G401 (cell line): ENCODE measurements around the gene CHST8. TPM values are rescaled to one million over a fixed set of nuclear protein-coding genes. Genes with fewer than 3 reads are reported as not detected.

Source experiments
- DNase-seq: peaks from one replicate; pipeline ENCODE4 v3.0.0-alpha.2; 2015; ENCODE audit warnings: low spot score
- in situ Hi-C: cut with HindIII; loops from 2 replicates; pipeline ENCODE4 v1.10.0; 2016; ENCODE audit warnings: low sequenced_read_pairs, mixed read lengths
- total RNA-seq: library from RNA; depleted of rRNA; stranded (reverse); fragments of >200 nt; shearing (Covaris generic); gene quantifications from 2 replicates; pipeline ENCODE4 v1.2.3, GENCODE V29; 2014

CHST8 gene
- total RNA-seq, 1 experiment from 2014 or later: not detected

GRCh38 chr19:33769208-33769607 lies 147.5 kb downstream of the CHST8 start:
- in situ Hi-C loops: loop anchor here (10.0 kb wide), 1 partner anchor 354 kb away; no protein-coding TSS in a partner anchor
- no peak for DNase-seq

GRCh38 chr19:33770107-33770506 lies 148.4 kb downstream of the CHST8 start:
- in situ Hi-C loops: no loop called here
- peak; percentile 37 for DNase-seq

- peak; percentile 80 for DNase-seq
- in situ Hi-C loops: no loop called here
Observed at GRCh38 chr19:33771384-33772101, 149.8 kb downstream of the CHST8 start.

- DNase-seq: no peak
- in situ Hi-C loops: no loop called here
Observed at GRCh38 chr19:33772102-33772857, 150.5 kb downstream of the CHST8 start.

- no peak for DNase-seq
- in situ Hi-C loops: no loop called here
Observed at GRCh38 chr19:33772858-33773180, 151.1 kb downstream of the CHST8 start.

GRCh38 chr19:33773704-33774624 lies 152.2 kb downstream of the CHST8 start:
- DNase-seq: no peak
- in situ Hi-C loops: no loop called here

GRCh38 chr19:33774751-33775150 lies 153.0 kb downstream of the CHST8 start:
- DNase-seq: no peak
- in situ Hi-C loops: no loop called here

- no peak for DNase-seq
- in situ Hi-C loops: no loop called here
Observed at GRCh38 chr19:33775731-33776487, 154.2 kb downstream of the CHST8 start.

GRCh38 chr19:33777351-33777750 lies 155.6 kb downstream of the CHST8 start:
- DNase-seq: no peak
- in situ Hi-C loops: no loop called here

GRCh38 chr19:33777753-33778088 lies 156.0 kb downstream of the CHST8 start:
- DNase-seq: no peak
- in situ Hi-C loops: no loop called here

GRCh38 chr19:33778089-33778791 lies 156.5 kb downstream of the CHST8 start:
- in situ Hi-C loops: no loop called here
- DNase-seq: peak; percentile 77

- in situ Hi-C loops: no loop called here
- no peak for DNase-seq
Observed at GRCh38 chr19:33779849-33780248, 158.1 kb downstream of the CHST8 start.

GRCh38 chr19:33780251-33780650 lies 158.5 kb downstream of the CHST8 start:
- in situ Hi-C loops: no loop called here

GRCh38 chr19:33780746-33781145 lies 159.0 kb downstream of the CHST8 start:
- in situ Hi-C loops: no loop called here
- DNase-seq: no peak

More at GRCh38 chr19:33780251-33780650, 158.5 kb downstream of the CHST8 start:
- DNase-seq: no peak

GRCh38 chr19:33781415-33781935 lies 159.7 kb downstream of the CHST8 start:
- DNase-seq: no peak
- in situ Hi-C loops: no loop called here

GRCh38 chr19:33781996-33782395 lies 160.2 kb downstream of the CHST8 start:
- no peak for DNase-seq
- in situ Hi-C loops: no loop called here

GRCh38 chr19:33784432-33784831 lies 162.7 kb downstream of the CHST8 start:
- no peak for DNase-seq
- in situ Hi-C loops: no loop called here

- in situ Hi-C loops: no loop called here
- no peak for DNase-seq
Observed at GRCh38 chr19:33785795-33786194, 164.0 kb downstream of the CHST8 start.
